ENCODE data around the gene WDR36. TPM values are rescaled to one million over a fixed set of nuclear protein-coding genes. Genes with fewer than 3 reads are reported as not detected.
A peak's percentile ranks its signal among the peaks of the same experiment; 100 is the strongest.

WDR36 gene
- total and polyA plus RNA-seq, 2 of the 13 experiments (the other 11 are each of a cell fraction or from before 2014, with no cell fraction given): 18.2 to 40.6 TPM

DNA sequence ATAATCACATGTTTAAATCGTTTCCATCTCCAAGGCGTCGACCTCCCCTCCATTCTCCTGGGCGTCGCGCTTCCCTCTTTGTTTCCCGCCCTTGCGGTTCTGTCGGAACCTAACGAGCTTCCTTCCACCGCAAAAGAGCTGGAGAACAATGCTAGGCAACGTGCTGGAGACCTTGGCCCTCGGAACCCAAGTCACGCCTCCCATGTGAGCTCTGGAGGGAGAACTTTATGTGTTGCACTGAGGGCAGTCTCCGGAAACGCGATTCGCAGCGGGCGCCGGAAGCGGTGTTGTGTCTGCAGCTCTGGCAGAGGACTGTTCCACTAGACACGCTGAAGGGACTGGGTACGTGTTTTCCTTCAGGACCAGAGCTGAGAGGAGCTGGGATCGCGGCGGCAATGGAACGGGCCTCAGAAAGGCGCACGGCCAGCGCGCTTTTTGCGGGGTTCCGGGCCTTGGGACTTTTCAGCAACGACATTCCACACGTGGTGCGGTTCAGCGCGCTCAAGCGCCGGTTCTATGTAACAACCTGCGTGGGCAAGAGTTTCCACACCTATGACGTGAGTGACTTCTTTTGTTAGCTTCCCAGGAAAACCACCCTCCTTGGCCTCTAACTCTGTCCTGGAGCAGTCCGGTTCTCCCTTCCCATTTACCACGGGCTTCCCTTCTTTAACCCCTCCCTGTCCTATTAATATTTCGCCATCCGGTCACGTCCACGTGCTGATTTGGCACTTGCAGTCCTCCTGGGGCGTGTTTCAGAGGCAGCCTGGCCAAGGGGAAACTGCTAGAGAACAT, at the start of gene WDR36 (continued):
- TF ChIP-seq SNAI1 (CRISPR knock-in tag; IDR thresholded peaks at IDR 0.05; ENCODE audit: borderline replicate concordance) (0 out of 2 replicates have a peak, but pooled peaks have one; percentile 54), ZNF431 (CRISPR knock-in tag; IDR thresholded peaks at IDR 0.05; ENCODE audit: borderline replicate concordance, low read depth) (peak; percentile 96; the same call in 1 of the 2 replicates), NFIC (IDR thresholded peaks at IDR 0.05; ENCODE audit: low read length) (peak; percentile 65; the same call in 1 of the 2 replicates), ZNF614 (CRISPR knock-in tag; IDR thresholded peaks at IDR 0.05; ENCODE audit: borderline replicate concordance) (peak; percentile 97), RBM22 (optimal IDR thresholded peaks at IDR 0.05; ENCODE audit: low read length) (no peak), ZBTB7A (CRISPR knock-in tag; IDR thresholded peaks at IDR 0.05) (peak; percentile 86; the same call in 1 of the 2 replicates), ZSCAN22 (CRISPR knock-in tag; IDR thresholded peaks at IDR 0.05) (peak; percentile 58; the same call in 1 of the 2 replicates), ZZZ3 (CRISPR knock-in tag; IDR thresholded peaks at IDR 0.05; ENCODE audit: borderline replicate concordance) (peak; percentile 88; the same call in 1 of the 2 replicates), ZC3H13 (CRISPR knock-in tag; IDR thresholded peaks at IDR 0.05) (peak; percentile 85), ATAD3A (CRISPR knock-in tag; IDR thresholded peaks at IDR 0.05) (no peak), ZNF589 (CRISPR knock-in tag; conservative IDR thresholded peaks at IDR 0.05) (peak; percentile 98), ZNF780A (CRISPR knock-in tag; IDR thresholded peaks at IDR 0.05) (peak; percentile 94; the same call in 1 of the 2 replicates), HOXD1 (CRISPR knock-in tag; IDR thresholded peaks at IDR 0.05) (peak; percentile 88; the same call in 1 of the 2 replicates), ONECUT2 (CRISPR knock-in tag; IDR thresholded peaks at IDR 0.05) (peak; percentile 66), HDAC2 (CRISPR knock-in tag; IDR thresholded peaks at IDR 0.05) (peak; percentile 99), NFYB (CRISPR knock-in tag; IDR thresholded peaks at IDR 0.05) (peak; percentile 81), ZNF629 (CRISPR knock-in tag; conservative IDR thresholded peaks at IDR 0.05) (peak; percentile 48; the same call in 1 of the 2 replicates), WIZ (CRISPR knock-in tag; IDR thresholded peaks at IDR 0.05) (peak; percentile 97), POGZ (CRISPR knock-in tag; IDR thresholded peaks at IDR 0.05) (peak; percentile 99), ZNF333 (CRISPR knock-in tag; IDR thresholded peaks at IDR 0.05; ENCODE audit: borderline replicate concordance) (peak; percentile 67; the same call in 1 of the 2 replicates)
- TF ChIP-seq, protein P1, sequence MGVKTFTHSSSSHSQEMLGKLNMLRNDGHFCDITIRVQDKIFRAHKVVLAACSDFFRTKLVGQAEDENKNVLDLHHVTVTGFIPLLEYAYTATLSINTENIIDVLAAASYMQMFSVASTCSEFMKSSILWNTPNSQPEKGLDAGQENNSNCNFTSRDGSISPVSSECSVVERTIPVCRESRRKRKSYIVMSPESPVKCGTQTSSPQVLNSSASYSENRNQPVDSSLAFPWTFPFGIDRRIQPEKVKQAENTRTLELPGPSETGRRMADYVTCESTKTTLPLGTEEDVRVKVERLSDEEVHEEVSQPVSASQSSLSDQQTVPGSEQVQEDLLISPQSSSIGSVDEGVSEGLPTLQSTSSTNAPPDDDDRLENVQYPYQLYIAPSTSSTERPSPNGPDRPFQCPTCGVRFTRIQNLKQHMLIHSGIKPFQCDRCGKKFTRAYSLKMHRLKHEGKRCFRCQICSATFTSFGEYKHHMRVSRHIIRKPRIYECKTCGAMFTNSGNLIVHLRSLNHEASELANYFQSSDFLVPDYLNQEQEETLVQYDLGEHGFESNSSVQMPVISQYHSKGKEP (CRISPR knock-in tag; IDR thresholded peaks at IDR 0.05): peak; percentile 94
- TF ChIP-seq, protein P2, sequence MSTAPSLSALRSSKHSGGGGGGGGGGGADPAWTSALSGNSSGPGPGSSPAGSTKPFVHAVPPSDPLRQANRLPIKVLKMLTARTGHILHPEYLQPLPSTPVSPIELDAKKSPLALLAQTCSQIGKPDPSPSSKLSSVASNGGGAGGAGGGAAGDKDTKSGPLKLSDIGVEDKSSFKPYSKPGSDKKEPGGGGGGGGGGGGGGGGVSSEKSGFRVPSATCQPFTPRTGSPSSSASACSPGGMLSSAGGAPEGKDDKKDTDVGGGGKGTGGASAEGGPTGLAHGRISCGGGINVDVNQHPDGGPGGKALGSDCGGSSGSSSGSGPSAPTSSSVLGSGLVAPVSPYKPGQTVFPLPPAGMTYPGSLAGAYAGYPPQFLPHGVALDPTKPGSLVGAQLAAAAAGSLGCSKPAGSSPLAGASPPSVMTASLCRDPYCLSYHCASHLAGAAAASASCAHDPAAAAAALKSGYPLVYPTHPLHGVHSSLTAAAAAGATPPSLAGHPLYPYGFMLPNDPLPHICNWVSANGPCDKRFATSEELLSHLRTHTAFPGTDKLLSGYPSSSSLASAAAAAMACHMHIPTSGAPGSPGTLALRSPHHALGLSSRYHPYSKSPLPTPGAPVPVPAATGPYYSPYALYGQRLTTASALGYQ (CRISPR knock-in tag; IDR thresholded peaks at IDR 0.05): peak; percentile 70
- TF ChIP-seq, protein P3, sequence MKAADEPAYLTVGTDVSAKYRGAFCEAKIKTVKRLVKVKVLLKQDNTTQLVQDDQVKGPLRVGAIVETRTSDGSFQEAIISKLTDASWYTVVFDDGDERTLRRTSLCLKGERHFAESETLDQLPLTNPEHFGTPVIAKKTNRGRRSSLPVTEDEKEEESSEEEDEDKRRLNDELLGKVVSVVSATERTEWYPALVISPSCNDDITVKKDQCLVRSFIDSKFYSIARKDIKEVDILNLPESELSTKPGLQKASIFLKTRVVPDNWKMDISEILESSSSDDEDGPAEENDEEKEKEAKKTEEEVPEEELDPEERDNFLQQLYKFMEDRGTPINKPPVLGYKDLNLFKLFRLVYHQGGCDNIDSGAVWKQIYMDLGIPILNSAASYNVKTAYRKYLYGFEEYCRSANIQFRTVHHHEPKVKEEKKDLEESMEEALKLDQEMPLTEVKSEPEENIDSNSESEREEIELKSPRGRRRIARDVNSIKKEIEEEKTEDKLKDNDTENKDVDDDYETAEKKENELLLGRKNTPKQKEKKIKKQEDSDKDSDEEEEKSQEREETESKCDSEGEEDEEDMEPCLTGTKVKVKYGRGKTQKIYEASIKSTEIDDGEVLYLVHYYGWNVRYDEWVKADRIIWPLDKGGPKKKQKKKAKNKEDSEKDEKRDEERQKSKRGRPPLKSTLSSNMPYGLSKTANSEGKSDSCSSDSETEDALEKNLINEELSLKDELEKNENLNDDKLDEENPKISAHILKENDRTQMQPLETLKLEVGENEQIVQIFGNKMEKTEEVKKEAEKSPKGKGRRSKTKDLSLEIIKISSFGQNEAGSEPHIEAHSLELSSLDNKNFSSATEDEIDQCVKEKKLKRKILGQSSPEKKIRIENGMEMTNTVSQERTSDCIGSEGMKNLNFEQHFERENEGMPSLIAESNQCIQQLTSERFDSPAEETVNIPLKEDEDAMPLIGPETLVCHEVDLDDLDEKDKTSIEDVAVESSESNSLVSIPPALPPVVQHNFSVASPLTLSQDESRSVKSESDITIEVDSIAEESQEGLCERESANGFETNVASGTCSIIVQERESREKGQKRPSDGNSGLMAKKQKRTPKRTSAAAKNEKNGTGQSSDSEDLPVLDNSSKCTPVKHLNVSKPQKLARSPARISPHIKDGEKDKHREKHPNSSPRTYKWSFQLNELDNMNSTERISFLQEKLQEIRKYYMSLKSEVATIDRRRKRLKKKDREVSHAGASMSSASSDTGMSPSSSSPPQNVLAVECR (CRISPR knock-in tag; IDR thresholded peaks at IDR 0.05; ENCODE audit: borderline replicate concordance): peak; percentile 95
